OCI-LY1 (cell line): Measurements from ENCODE around the gene ATP8B2.

ENCODE experiments used
- CTCF ChIP-seq: fragments of 200-600 bp; sonication (generic), shearing (Covaris generic); IDR thresholded peaks from 2 replicates; pipeline ENCODE4 v1.5.1; 2017; ENCODE audit warnings: mild to moderate bottlenecking, antibody characterized with exemption, low read length, moderate library complexity, mixed read lengths
- EZH2 ChIP-seq: fragments of 200-600 bp; sonication (generic), shearing (Covaris generic); IDR thresholded peaks from 2 replicates; pipeline ENCODE4 v1.8.0; 2017; ENCODE audit warnings: borderline replicate concordance, mixed run types, mild to moderate bottlenecking, antibody characterized with exemption, low read length, moderate library complexity, mixed read lengths

- TF ChIP-seq CTCF (peak; percentile 16; the same call in 1 of the 2 replicates), EZH2 (no peak)
These were observed 539 bp downstream of the ATP8B2 start for GRCh38 chr1:154325583-154326545.
